Forelimb muscle (tissue), 1 donor: ENCODE measurements around the gene HS3ST5. TPM values are rescaled to one million over a fixed set of nuclear protein-coding genes. Genes with fewer than 3 reads are reported as not detected.

ENCODE experiments used
- DNase-seq: peaks from one replicate; pipeline ENCODE4 v3.0.0-alpha.2; 2013; ENCODE audit warnings: low read depth
- polyA plus RNA-seq: library from polyadenylated mRNA; unstranded; fragments of 120-200 nt; gene quantifications from one replicate; pipeline ENCODE4 v1.2.1, GENCODE V29; 2013; ENCODE audit not compliant: insufficient read length

Gene HS3ST5
- 0.54 TPM for polyA plus RNA-seq

- no peak for DNase-seq
These were observed at the start of gene HS3ST5 for GRCh38 chr6:114342826-114343781. Gene HS3ST5, minus strand, starts transcription at chr6:114343023. Its CDS starts 280,178 bp downstream, at chr6:114062845.

- DNase-seq, result no peak
These were observed 47.4 kb upstream of the HS3ST5 start for GRCh38 chr6:114390176-114390575.

- DNase-seq, result no peak
These were observed 46.3 kb upstream of the HS3ST5 start for GRCh38 chr6:114389111-114389510.

- DNase-seq, result no peak
These were observed 39.6 kb upstream of the HS3ST5 start for GRCh38 chr6:114382406-114382805.

- no peak for DNase-seq
These were observed 35.1 kb upstream of the HS3ST5 start for GRCh38 chr6:114377881-114378280.

- DNase-seq, result no peak
These were observed 33.9 kb upstream of the HS3ST5 start for GRCh38 chr6:114376611-114377175.

GRCh38 chr6:114375541-114376192, 32.8 kb upstream of the HS3ST5 start:
- no peak for DNase-seq

- no peak for DNase-seq
These were observed 24.6 kb upstream of the HS3ST5 start for GRCh38 chr6:114367315-114367961.

GRCh38 chr6:114366899-114367298, 24.1 kb upstream of the HS3ST5 start:
- no peak for DNase-seq

- DNase-seq, result no peak
These were observed 21.5 kb upstream of the HS3ST5 start for GRCh38 chr6:114364301-114364700.

GRCh38 chr6:114362957-114363356, 20.1 kb upstream of the HS3ST5 start:
- no peak for DNase-seq

GRCh38 chr6:114362396-114362795, 19.6 kb upstream of the HS3ST5 start:
- no peak for DNase-seq

- DNase-seq, result no peak
These were observed 18.2 kb upstream of the HS3ST5 start for GRCh38 chr6:114361036-114361435.

GRCh38 chr6:114355300-114355699, 12.5 kb upstream of the HS3ST5 start:
- DNase-seq, result no peak

- no peak for DNase-seq
These were observed 11.7 kb upstream of the HS3ST5 start for GRCh38 chr6:114354482-114354881.

- no peak for DNase-seq
These were observed 3.6 kb upstream of the HS3ST5 start for GRCh38 chr6:114346451-114346850.

GRCh38 chr6:114344971-114345275, 2.1 kb upstream of the HS3ST5 start:
- no peak for DNase-seq

- DNase-seq, result no peak
These were observed 1.6 kb upstream of the HS3ST5 start for GRCh38 chr6:114344246-114344970.

- no peak for DNase-seq
These were observed 940 bp upstream of the HS3ST5 start for GRCh38 chr6:114343782-114344144.

- no peak for DNase-seq
These were observed 567 bp downstream of the HS3ST5 start for GRCh38 chr6:114342086-114342825.

GRCh38 chr6:114339706-114340105, 3.1 kb downstream of the HS3ST5 start:
- no peak for DNase-seq
